IPS-15b (cell line): ENCODE results near the gene TMEM50A.
"Not testable (repeated sequence)": the region's sequence is repeated elsewhere in the genome, so short reads cannot be mapped to it uniquely, and the experiment has no call there.

Experiments
- H3K27me3 ChIP-seq: one replicate; pipeline ENCODE4 v1.6.1; 2013; ENCODE audit warnings: low read length; ENCODE audit not compliant: control insufficient read depth, insufficient read depth
- H3K36me3 ChIP-seq: one replicate; pipeline ENCODE4 v1.6.1; 2013; ENCODE audit warnings: low read length; ENCODE audit not compliant: control insufficient read depth, insufficient read depth
- H3K4me1 ChIP-seq: one replicate; pipeline ENCODE4 v1.6.1; 2013; ENCODE audit warnings: mild to moderate bottlenecking, low read length; ENCODE audit not compliant: control insufficient read depth, insufficient read depth
- H3K4me3 ChIP-seq: one replicate; pipeline ENCODE4 v1.5.1; 2013; ENCODE audit warnings: low read depth, low read length
- H3K9ac ChIP-seq: one replicate; pipeline ENCODE4 v1.6.1; 2013; ENCODE audit warnings: low read depth, mild to moderate bottlenecking, low read length
- H3K9me3 ChIP-seq: one replicate; pipeline ENCODE4 v1.6.1; 2013; ENCODE audit warnings: mild to moderate bottlenecking, low read length; ENCODE audit not compliant: control insufficient read depth, insufficient read depth

TMEM50A gene

DNA sequence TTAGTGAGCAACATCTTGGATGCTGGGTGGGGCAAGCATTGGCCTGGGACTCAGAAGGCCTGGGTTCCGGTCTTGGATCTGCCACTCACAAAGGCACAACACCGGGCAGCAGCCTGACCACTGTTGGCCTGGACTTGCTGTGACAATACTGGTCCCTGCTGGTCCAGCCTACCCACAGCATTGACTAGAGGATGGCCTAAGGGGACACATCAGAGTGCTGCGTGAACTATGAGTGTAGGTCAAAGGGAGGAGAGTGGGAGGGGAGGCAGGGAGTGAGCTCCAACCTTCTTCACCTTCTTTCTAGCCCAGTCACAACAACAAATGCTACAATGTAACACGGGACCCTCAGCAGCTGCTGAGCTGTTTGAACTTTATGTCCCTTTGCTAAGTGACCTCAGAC is 31.1 kb downstream of the TMEM50A start:
- Histone ChIP-seq H3K27me3 (no peaks in the 10 kb centered on the region), H3K9ac (no peak overlapping the region), H3K36me3 (no peaks in the 10 kb centered on the region), H3K4me1 (peaks cover 3% of the 10 kb centered on the region), H3K4me3 (no peak overlapping the region), H3K9me3 (no peaks in the 10 kb centered on the region)

DNA sequence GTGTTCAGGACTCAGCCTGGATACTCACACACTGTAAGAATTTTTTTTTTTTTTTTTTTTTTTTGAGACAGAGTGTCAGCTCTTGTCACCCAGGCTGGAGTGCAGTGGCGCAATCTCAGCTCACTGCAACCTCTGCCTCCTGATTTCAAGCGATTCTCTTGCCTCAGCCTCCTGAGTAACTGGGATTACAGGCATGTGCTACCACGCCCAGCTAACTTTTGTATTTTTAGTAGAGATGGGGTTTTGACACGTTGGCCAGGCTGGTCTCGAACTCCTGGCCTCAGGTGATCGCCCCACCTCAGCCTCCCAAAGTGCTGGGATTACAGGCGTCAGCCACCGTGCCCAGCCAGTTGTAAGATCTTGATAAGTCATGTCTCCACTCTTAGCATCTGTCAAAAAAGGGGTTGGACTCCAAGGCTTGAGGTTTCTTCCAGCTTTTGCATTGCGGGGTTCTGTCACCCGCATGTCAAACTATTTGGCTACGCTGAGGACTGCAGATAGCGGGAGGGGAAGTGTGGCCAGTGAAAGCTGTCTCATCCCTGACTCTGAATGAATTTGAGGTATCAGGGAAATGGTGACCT is 31.6 kb downstream of the TMEM50A start:
- H3K4me1 ChIP-seq, H3K9ac ChIP-seq, H3K4me3 ChIP-seq, H3K36me3 ChIP-seq, H3K9me3 ChIP-seq, H3K27me3 ChIP-seq: not testable (repeated sequence)

DNA sequence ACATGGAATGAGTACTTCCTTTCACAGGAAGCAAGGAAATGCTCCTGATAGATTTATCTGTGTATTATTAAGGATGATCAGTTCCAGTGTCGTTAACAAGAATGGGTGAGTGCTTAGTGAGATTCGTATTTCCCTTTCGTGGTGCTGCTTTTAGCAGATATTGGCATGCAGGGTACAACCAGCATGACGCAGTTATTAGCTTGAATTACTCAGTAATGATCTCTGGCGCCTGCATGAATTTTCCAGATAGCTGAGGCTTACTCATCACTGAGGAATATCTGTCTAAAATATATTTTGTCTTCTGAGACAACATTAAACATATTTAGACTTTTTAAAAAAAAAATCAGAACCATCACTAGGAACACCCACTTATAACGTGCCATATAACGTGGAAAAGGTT is 33.6 kb downstream of the TMEM50A start:
- not testable (repeated sequence) for H3K4me1 ChIP-seq, H3K36me3 ChIP-seq, H3K9ac ChIP-seq, H3K9me3 ChIP-seq, H3K27me3 ChIP-seq, H3K4me3 ChIP-seq

DNA sequence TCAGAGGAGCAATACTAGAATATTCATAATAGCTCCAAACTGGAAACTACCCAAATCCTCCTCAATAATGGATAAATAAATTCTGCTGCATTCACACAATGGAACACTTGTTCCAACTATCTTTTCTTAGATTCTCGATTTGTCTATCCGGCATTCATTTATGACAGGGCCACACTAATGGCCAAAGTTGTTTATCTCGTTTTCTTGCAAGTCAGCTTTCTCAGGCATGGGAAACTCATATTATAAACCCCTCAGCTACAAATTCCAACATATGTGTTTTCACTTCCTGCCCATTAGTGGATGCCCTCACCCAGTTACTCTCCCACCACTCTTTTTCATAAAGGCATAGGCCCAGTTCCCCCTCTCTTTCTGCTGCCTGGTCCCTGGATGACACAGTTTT is 40.2 kb downstream of the TMEM50A start:
- not testable (repeated sequence) for H3K27me3 ChIP-seq, H3K4me1 ChIP-seq, H3K9ac ChIP-seq, H3K9me3 ChIP-seq, H3K36me3 ChIP-seq, H3K4me3 ChIP-seq

DNA sequence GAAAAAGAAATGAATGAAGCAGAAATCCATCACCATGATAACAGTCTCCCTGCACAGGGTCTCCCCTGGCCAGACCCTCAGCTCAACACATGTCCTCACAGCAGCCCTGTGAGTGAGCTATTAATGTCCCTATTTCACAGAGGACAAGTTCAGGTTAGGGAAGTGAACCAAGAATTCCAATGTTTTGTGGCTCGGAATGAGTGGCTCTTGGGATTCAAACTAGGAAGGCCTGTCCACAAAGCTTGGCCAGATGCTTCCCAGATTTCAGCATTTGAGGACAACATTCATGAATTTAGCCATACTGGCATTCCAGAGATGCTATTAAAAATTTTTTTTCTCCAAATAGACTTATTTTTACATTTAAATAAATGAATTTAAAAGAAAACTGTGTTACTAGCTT is 44.4 kb downstream of the TMEM50A start:
- H3K9me3 ChIP-seq, H3K36me3 ChIP-seq, H3K4me3 ChIP-seq, H3K9ac ChIP-seq, H3K27me3 ChIP-seq, H3K4me1 ChIP-seq: not testable (repeated sequence)

DNA sequence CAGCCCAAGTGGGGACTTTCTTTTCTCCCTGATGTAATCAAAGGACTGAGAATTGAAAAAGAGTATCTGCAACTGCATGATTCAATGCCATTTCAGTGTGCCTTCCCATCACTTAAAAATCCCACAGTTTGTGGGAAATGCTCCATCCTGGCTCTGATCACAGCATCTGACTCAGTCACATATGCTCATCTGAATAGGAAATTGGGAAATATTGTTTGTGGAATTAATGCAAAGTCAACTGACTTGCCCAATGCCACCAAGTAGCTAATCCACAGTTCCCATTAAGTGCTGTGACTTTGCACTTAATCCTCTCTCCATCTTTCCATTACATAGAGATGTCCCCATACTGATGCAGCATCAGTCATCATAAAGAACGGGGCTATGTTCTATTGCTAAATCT is 45.0 kb downstream of the TMEM50A start:
- H3K27me3 ChIP-seq, H3K36me3 ChIP-seq, H3K4me1 ChIP-seq, H3K9ac ChIP-seq, H3K4me3 ChIP-seq, H3K9me3 ChIP-seq: not testable (repeated sequence)

DNA sequence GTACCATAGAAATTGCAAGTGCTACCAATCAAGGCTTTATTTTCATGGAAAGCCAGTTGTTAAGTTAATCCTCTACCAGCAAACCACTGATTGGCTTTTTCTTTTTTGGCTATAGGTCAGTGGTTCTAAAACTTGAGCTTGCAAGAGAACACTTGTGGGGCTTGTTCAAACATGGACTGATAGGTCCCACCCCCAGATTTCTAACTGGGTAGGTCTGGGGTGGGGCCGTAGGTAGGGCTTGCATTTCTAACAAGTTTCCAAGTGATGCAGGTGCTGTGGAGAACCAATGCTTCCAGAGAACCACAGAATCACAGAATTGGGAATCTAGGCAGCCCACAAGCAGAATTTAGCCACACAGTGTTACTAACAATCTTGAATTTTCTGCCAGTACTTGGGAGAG is 45.7 kb downstream of the TMEM50A start:
- not testable (repeated sequence) for H3K27me3 ChIP-seq, H3K9me3 ChIP-seq, H3K4me3 ChIP-seq, H3K9ac ChIP-seq, H3K4me1 ChIP-seq, H3K36me3 ChIP-seq

DNA sequence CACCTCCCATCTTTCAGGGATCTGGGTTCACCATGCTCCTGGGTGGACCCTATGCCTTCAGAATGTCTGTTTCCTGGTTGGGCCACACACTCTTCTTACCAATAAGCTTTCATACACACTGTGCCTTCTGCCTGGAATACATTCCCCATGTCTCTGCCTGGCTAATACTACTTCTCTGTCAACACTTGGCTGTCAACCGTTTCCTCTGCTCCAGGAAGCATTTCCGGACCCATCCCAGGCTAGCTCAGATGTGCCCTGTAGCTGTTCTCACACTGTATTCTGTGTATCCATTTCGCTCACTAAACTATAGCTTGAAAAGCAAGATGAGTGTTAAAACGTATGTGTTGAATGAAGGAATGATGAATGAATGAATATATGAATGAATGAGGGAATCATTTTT is 49.0 kb downstream of the TMEM50A start:
- not testable (repeated sequence) for H3K9ac ChIP-seq, H3K27me3 ChIP-seq, H3K9me3 ChIP-seq, H3K36me3 ChIP-seq, H3K4me3 ChIP-seq, H3K4me1 ChIP-seq

DNA sequence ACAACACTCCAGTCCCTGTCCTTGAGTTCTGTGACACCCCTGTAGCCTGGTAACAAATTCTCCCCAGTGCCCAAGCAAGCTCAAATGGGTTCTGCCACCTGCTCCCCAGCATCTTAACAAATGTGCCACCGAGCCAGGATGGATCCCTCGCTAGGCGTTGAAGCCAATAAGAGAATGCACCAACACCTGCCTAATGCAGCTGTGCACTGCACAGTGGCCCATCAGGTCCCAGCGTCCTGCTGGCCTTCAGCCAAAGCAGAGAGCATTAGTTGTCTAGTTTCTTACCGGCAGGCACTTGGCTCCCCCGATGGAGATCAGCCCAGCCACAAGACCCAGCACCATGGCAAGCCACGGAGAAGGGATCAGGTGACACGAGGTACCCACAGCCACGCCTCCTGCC is 50.6 kb downstream of the TMEM50A start:
- not testable (repeated sequence) for H3K9ac ChIP-seq

DNA sequence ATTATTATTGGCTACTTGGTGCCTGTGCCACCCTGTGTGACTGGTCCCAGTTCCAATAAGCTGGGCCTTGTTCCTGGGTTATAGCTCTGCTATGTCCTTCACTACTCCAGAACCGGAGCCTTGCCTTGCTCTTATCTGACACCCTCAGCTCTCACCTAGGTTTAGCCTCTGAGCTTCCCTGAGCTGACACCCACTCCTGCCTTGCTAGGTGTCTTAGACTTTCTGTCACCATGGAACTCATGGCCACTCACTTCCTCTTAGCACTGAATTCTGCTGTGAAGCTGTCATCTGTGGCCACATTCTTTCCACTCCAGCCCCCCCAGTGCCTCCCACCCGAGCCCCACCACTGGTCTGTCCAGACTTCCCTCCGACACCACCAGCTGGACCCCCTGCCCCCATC is 51.6 kb downstream of the TMEM50A start:
- H3K36me3 ChIP-seq, H3K9me3 ChIP-seq, H3K9ac ChIP-seq, H3K4me1 ChIP-seq, H3K4me3 ChIP-seq, H3K27me3 ChIP-seq: not testable (repeated sequence)

More for the DNA sequence above, 50.6 kb downstream of the TMEM50A start:
- H3K36me3 ChIP-seq, H3K9me3 ChIP-seq, H3K4me3 ChIP-seq, H3K4me1 ChIP-seq, H3K27me3 ChIP-seq: not testable (repeated sequence)

DNA sequence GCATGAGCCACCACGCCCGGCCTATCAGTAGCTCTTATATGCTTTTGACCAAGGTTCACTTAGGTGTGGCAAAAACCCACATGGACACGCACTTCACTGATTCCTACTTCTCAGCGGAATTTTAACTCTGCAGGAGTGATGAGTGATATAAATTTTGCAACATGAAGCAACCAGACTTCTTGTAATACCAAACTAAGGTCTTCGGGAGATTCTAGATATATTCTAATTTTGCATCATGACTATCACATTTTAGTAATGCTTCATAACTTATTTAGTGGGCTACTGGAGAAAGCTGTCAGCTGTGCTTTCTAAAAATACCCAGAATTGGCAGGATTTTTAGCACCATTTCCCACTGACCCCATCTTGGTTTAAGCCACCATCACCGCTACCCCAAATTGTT is 54.7 kb downstream of the TMEM50A start:
- no peak overlapping the region for H3K9ac ChIP-seq
- H3K4me1 ChIP-seq: no peaks in the 10 kb centered on the region

DNA sequence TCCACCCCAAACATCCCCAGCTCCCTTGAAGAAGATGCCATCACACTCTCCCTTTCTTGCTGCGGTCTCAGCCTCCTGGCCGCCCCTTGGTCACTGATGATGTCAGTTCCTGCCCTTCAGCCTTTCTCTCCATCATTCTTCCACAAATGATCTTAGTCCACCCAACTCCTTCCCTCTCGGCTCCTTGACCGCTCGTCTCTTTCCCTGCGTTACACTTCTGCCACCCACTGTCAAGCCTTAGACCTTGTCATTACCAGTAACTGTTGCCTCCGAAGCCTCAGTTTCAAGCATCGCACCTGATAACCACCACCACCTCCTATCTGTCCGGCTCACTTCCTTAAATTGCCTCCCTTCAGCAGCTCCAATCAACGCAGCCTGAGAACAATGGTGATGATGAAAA is 59.4 kb downstream of the TMEM50A start:
- H3K4me1 ChIP-seq, H3K27me3 ChIP-seq, H3K4me3 ChIP-seq, H3K9me3 ChIP-seq, H3K36me3 ChIP-seq, H3K9ac ChIP-seq: not testable (repeated sequence)

More for the DNA sequence above, 54.7 kb downstream of the TMEM50A start:
- Histone ChIP-seq H3K36me3 (no peaks in the 10 kb centered on the region), H3K9me3 (no peaks in the 10 kb centered on the region), H3K4me3 (no peak overlapping the region), H3K27me3 (no peaks in the 10 kb centered on the region)

DNA sequence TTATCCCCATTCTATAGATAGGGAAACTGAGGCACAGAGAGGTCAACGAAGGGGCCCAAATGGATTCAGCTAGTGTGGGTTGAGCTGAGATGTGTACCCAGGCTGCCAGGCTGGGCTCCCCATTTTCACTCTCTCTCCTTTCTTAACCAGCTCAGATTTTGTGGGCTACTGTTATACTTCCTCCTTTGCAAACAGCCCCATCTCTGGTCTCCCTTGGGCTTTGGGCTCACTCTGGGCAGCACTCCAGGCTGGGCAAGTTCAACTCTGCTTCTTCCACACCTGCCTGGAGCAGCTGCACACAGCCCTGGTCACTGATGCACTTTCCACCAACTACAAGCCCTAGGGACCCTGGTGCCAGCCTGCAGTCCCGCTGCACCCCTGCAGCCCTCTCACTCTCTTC is 59.9 kb downstream of the TMEM50A start:
- not testable (repeated sequence) for H3K27me3 ChIP-seq, H3K9ac ChIP-seq, H3K36me3 ChIP-seq, H3K4me1 ChIP-seq, H3K4me3 ChIP-seq, H3K9me3 ChIP-seq
